Measurements from ENCODE around the gene PLXNA3.
A peak's percentile ranks its signal among the peaks of the same experiment; 100 is the strongest.

PLXNA3 gene

DNA sequence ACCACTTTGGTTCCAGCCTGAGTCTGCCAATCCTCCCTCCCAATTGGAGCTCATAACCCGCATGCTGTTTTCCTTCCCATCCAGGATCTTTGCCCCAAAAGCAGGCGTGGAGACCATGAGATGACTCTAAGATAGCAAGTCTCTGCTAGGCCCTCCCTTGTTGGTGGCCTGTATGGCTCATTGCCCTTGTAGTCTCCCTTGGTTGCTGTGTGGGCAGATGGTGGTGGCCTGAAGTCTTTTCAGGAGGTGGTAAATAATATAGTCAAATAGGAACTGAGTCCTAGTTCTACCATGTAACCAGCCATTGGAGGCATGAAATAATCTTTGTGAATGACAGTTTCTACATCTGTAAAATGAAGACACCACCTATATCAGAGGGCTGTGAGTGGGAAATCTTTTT, 28.4 kb upstream of the PLXNA3 start:
- peaks cover 8% of the 10 kb centered on the region for H3K36me3 Mint-ChIP-seq
- CTCF ChIA-PET: no interaction called here
- H3K9me3 Mint-ChIP-seq: no peaks in the 10 kb centered on the region
- peak overlapping the region; percentile 75 for H3K4me3 Mint-ChIP-seq
- peak overlapping the region; percentile 82 for H3K27ac Mint-ChIP-seq
- DNase-seq: no peak
- H3K4me1 Mint-ChIP-seq: peaks cover 30% of the 10 kb centered on the region
- H3K27me3 Mint-ChIP-seq: no peaks in the 10 kb centered on the region

DNA sequence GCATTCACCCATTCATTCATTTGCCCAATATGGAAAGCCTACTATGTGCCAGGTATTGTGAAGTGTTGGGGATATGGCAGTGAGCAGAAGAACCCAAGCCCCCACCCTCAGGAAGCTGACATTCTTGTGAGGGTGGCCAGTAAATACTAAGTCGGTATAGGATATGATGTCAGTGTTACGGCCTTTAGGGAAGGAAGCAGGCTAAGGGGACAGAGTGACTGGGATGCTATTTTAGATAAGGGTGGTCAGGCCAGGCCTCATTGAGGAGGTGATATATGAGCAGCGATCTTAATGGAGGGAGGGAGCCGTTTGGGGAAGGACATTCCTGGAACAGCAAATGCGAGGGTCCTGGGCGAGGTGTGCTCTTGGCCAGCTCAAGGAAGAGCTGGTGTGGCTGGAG, 27.6 kb upstream of the PLXNA3 start:
- Mint-ChIP-seq H3K4me1 (peaks cover 30% of the 10 kb centered on the region), H3K4me3 (no peak overlapping the region), H3K27ac (peak overlapping the region; percentile 16), H3K36me3 (peaks cover 8% of the 10 kb centered on the region), H3K9me3 (no peaks in the 10 kb centered on the region), H3K27me3 (no peaks in the 10 kb centered on the region)
- DNase-seq: no peak
- CTCF ChIA-PET: no interaction called here

DNA sequence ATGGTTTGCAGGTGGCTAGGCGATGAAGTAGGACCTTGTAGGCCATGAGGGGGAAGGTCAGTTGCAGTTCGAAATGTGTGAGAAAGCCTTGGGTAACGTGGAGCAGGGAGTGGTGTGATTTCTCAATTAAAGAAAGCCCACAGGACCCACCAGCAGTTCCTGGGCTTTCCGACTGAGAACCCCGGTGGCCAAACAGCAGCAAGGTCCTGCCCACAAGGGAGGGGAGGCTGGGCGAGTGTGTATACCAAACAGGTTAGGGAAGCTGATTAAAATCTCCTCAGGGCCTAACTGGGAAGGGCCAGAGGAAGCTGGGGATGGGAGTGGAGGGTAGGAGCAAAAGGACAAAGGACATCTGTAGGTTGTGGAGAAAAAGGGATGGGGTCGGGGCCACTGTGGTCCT, 27.2 kb upstream of the PLXNA3 start:
- no peak for DNase-seq
- Mint-ChIP-seq H3K9me3 (no peaks in the 10 kb centered on the region), H3K4me1 (peaks cover 31% of the 10 kb centered on the region), H3K4me3 (no peak overlapping the region), H3K27ac (no peak overlapping the region), H3K27me3 (no peaks in the 10 kb centered on the region), H3K36me3 (peaks cover 9% of the 10 kb centered on the region)
- CTCF ChIA-PET: no interaction called here

DNA sequence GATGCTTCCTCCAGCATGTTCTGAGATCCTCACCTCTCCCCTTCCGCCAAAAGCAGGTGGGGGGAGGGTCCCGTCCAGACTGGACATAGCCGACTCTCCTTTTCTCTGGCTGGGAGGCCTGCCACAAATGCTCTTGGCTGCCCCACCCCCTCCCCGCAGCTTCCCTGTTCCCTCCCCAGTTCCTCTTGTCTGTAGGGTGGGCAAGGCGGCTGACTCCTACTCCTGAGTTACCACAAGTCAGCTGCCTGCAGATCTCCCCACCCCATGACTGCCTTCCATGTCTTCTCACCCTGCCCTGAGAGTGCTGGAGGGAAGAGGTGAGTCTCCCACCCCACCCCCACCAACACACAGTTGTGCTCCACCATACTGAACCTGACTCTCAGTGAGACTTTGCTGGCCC, 26.7 kb upstream of the PLXNA3 start:
- CTCF ChIA-PET: no interaction called here
- Mint-ChIP-seq H3K27me3 (no peaks in the 10 kb centered on the region), H3K27ac (no peak overlapping the region), H3K4me1 (peaks cover 35% of the 10 kb centered on the region), H3K36me3 (peaks cover 14% of the 10 kb centered on the region), H3K4me3 (no peak overlapping the region), H3K9me3 (no peaks in the 10 kb centered on the region)
- no peak for DNase-seq

DNA sequence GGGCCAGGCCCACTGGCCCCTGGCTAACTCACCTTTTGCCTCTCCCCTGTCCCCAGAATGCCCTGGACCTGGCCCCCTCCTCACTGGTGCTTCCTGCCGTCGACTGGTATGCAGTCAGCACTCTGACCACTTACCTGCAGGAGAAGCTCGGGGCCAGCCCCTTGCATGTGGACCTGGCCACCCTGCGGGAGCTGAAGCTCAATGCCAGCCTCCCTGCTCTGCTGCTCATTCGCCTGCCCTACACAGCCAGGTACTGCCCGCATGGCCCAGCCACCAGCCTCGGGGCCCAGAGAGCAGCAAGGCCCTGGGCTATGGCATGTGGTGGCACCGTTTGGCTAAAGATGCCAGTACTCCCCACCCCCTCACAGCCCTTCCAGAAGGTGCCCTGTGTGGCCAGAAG, 25.9 kb upstream of the PLXNA3 start:
- DNase-seq: no peak
- H3K27ac Mint-ChIP-seq: no peak overlapping the region
- no peak overlapping the region for H3K4me3 Mint-ChIP-seq
- peaks cover 14% of the 10 kb centered on the region for H3K36me3 Mint-ChIP-seq
- H3K9me3 Mint-ChIP-seq: no peaks in the 10 kb centered on the region
- CTCF ChIA-PET: no interaction called here
- H3K27me3 Mint-ChIP-seq: no peaks in the 10 kb centered on the region
- H3K4me1 Mint-ChIP-seq: peaks cover 34% of the 10 kb centered on the region

DNA sequence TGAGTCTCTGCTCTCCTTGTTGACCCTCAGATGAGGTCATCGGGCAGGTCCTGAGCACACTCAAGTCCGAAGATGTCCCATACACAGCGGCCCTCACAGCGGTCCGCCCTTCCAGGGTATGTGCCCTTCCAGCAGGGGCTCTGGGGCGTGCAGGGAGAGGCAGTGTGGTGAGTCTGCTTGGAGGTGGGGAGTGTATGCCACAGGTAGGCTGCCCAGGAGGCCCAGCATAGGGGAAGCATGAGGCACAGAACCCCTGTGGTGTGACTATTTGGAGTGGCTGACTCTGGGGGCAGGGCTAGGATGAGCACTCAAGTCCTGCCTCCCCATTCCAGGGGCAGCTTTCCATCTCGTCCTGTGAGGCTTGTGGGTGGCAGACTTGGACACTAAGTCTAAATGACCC, 24.5 kb upstream of the PLXNA3 start:
- peaks cover 16% of the 10 kb centered on the region for H3K36me3 Mint-ChIP-seq
- H3K4me3 Mint-ChIP-seq: no peak overlapping the region
- CTCF ChIA-PET: no interaction called here
- H3K4me1 Mint-ChIP-seq: peaks cover 34% of the 10 kb centered on the region
- H3K27me3 Mint-ChIP-seq: peaks cover 4% of the 10 kb centered on the region
- DNase-seq: no peak
- H3K9me3 Mint-ChIP-seq: no peaks in the 10 kb centered on the region
- no peak overlapping the region for H3K27ac Mint-ChIP-seq

DNA sequence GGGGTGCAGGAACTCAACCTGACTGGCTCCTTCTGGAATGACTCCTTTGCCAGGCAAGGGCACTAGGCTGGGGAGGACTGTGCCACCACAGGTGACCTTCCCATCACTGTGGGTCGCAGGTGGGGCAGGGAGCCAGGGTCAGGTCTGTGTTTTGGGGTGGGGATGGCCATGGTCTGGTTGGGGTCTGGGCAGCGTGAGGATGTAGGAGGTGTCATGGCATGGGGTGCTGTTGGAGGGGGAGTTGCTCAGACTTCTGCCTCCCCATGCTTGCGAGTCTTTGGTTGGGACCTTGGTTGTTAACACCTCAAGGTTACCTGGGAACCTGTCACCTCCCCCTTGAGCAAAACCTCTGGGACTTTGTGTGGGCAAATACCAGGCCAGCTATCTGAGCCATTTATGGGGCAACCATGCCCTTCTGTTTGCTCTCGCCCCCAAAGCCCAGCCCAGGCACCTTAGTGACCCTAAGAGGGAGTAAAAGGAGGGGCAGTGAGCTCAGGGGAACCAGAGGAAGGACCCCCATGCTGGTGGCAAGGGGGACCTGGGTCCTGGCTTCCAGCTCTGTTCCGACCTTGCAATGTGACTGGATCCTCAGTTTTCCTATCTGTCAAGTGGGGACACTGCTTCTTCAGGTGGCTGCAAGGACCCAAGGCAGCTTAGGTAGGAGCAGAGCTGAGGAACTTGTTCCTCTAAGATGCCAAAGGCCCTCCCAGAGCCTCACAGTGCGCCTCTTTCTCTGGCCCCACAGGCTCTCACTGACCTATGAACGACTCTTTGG, 23.5 kb upstream of the PLXNA3 start:
- Mint-ChIP-seq H3K27me3 (peaks cover 4% of the 10 kb centered on the region), H3K4me3 (no peak overlapping the region), H3K9me3 (no peaks in the 10 kb centered on the region), H3K4me1 (peaks cover 32% of the 10 kb centered on the region), H3K27ac (no peak overlapping the region), H3K36me3 (peaks cover 16% of the 10 kb centered on the region)
- CTCF ChIA-PET: no interaction called here
- no peak for DNase-seq

- DNase-seq: no peak
- H3K9me3 Mint-ChIP-seq: no peaks in the 10 kb centered on the region
- H3K27ac Mint-ChIP-seq: no peak overlapping the region
- peaks cover 18% of the 10 kb centered on the region for H3K36me3 Mint-ChIP-seq
- CTCF ChIA-PET: no interaction called here
- peaks cover 4% of the 10 kb centered on the region for H3K27me3 Mint-ChIP-seq
- H3K4me3 Mint-ChIP-seq: no peak overlapping the region
- H3K4me1 Mint-ChIP-seq: peaks cover 30% of the 10 kb centered on the region
Observed at GRCh38 chrX:154435171-154435733, 22.8 kb upstream of the PLXNA3 start.

- peak; percentile 64 for DNase-seq
- Mint-ChIP-seq H3K36me3 (peaks cover 14% of the 10 kb centered on the region), H3K27ac (peak overlapping the region; percentile 87), H3K27me3 (peaks cover 4% of the 10 kb centered on the region), H3K9me3 (no peaks in the 10 kb centered on the region), H3K4me1 (peaks cover 26% of the 10 kb centered on the region), H3K4me3 (peak overlapping the region; percentile 72)
- CTCF ChIA-PET: interaction anchor here (0.6 kb wide), 1 partner anchor 38 kb away, joined by 3 read pairs; the partner anchor contains the start of gene RPL10
Observed at GRCh38 chrX:154436374-154436982, 21.6 kb upstream of the PLXNA3 start.

DNA sequence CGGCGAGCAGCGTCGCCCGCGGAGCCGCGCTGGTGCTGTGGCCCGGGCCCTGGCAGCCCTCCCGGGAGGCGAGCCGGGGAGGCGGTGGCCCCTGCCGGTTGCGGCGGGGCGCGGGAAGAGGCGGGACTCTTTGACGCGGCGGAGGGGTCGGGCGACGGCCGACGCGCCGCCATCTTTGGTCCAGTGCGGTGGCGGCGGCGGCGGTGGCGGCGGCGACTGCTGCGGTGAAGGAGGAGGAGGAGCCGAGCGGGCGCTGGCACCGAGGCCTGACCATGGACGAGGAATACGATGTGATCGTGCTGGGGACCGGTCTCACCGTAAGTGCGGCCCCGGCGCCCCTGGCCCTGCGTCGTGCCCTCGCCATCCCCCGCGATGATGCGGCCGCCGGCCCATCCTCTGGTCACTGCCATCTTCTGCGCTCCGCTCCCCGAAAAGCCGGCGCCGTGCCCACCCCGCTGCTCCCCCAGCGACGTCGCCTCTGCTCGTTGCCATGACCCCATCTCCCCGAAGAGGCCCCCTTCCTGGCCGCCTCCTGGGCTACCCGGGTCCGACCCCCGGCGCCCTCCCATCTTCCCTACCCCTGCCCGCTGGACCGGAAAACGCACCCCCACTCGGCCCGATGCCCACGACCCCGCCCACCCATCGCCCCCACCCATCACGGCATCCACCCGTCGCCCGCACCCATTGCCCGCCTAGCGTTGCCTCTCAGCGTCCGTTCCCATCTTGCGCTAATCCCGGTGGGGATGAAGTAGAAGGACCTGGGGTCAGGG, 20.9 kb upstream of the PLXNA3 start, which contains the start of gene GDI1:
Gene GDI1 (plus strand): TSS at position 172 of the 770 bp plus-strand sequence. CDS start 101 bp downstream, at position 273.
- CTCF ChIA-PET: no interaction called here
- peak; percentile 65 for DNase-seq
- H3K4me1 Mint-ChIP-seq: peaks cover 31% of the 10 kb centered on the region

GRCh38 chrX:154437971-154438893, 19.8 kb upstream of the PLXNA3 start:
- H3K27ac Mint-ChIP-seq: peak overlapping the region; percentile 73
- CTCF ChIA-PET: no interaction called here

More for the DNA sequence above, 20.9 kb upstream of the PLXNA3 start, which contains the start of gene GDI1:
- Mint-ChIP-seq H3K9me3 (no peaks in the 10 kb centered on the region), H3K36me3 (peaks cover 17% of the 10 kb centered on the region), H3K4me3 (peak within 1 kb of the TSS; percentile 79), H3K27me3 (peaks cover 4% of the 10 kb centered on the region), H3K27ac (peak within 1 kb of the TSS; percentile 87)

GRCh38 chrX:154439841-154440240, 18.2 kb upstream of the PLXNA3 start:
- Mint-ChIP-seq H3K9me3 (no peaks in the 10 kb centered on the region), H3K36me3 (peaks cover 14% of the 10 kb centered on the region), H3K4me1 (peaks cover 39% of the 10 kb centered on the region), H3K4me3 (no peak overlapping the region), H3K27ac (no peak overlapping the region), H3K27me3 (peaks cover 4% of the 10 kb centered on the region)
- DNase-seq: no peak
- CTCF ChIA-PET: no interaction called here

More at GRCh38 chrX:154437971-154438893, 19.8 kb upstream of the PLXNA3 start:
- Mint-ChIP-seq H3K27me3 (peaks cover 4% of the 10 kb centered on the region), H3K9me3 (no peaks in the 10 kb centered on the region), H3K4me1 (peaks cover 33% of the 10 kb centered on the region), H3K4me3 (peak overlapping the region; percentile 79), H3K36me3 (peaks cover 15% of the 10 kb centered on the region)
- no peak for DNase-seq

GRCh38 chrX:154440623-154441357, 17.3 kb upstream of the PLXNA3 start:
- no peak overlapping the region for H3K27ac Mint-ChIP-seq
- peaks cover 42% of the 10 kb centered on the region for H3K4me1 Mint-ChIP-seq
- CTCF ChIA-PET: no interaction called here
- H3K36me3 Mint-ChIP-seq: peaks cover 14% of the 10 kb centered on the region
- DNase-seq: no peak
- peaks cover 4% of the 10 kb centered on the region for H3K27me3 Mint-ChIP-seq
- no peak overlapping the region for H3K4me3 Mint-ChIP-seq
- H3K9me3 Mint-ChIP-seq: no peaks in the 10 kb centered on the region

Data from activated naive CD4-positive, alpha-beta T cell treated with anti-CD3 and anti-CD28 coated beads, Interleukin-2, amount 10 ng/mL, durations not matched to agents 7 days and 5 days (primary cell).